Right ventricle myocardium superior (tissue), 1 donor: ENCODE measurements around the gene DLX3. TPM values are rescaled to one million over a fixed set of nuclear protein-coding genes. Genes with fewer than 3 reads are reported as not detected.
A peak's percentile ranks its signal among the peaks of the same experiment; 100 is the strongest.

Source experiments
- ATAC-seq: fragments of 200-7000 bp; cut with Tn5 transposase; one replicate; pipeline ENCODE4 v1.9.1; 2020; ENCODE audit warnings: mild to moderate bottlenecking; ENCODE audit not compliant: poor library complexity
- DNase-seq: peaks from one replicate; pipeline ENCODE4 v3.0.0-alpha.2; 2020
- intact Hi-C: fragments of 100-400 bp; cut with DNase I; formaldehyde crosslinking; loops from one replicate; pipeline ENCODE4 v1.11.2; 2022
- total RNA-seq: library from RNA; stranded (reverse); fragmentation: NEBNext Ultra II Directional; extraction: Animal tissue kit (Norgen Biotek cat#: 25700); gene quantifications from one replicate; pipeline ENCODE4 v1.2.1, GENCODE V29; 2021
- donor health status: DM: no; HTN: yes; CAD: no; lungs with severe emphysema.

DLX3 gene
- total RNA-seq, 1 donor from 2014 or later, result not detected

DNA sequence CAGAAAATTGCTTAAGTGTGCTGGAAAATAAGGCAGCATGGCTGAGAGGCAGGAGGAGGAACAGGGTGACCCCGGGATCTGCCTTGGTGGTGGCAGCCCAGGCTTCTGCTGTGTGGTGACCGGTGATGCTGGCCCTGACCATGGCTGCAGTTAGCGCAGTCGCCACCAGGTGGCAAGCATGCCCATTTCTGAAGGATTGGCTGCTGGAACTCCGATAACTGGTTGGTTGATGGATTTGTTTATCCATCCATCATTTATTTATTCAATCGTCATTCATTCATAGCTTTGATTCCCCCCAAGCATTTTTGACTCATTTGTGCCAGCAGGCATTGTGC, 31.8 kb upstream of the DLX3 start:
- intact Hi-C loops, result loop anchor here (2.0 to 10.0 kb wide), 2 partner anchors 60 to 268 kb away; no protein-coding TSS in a partner anchor
- ATAC-seq (peak; percentile 94), DNase-seq (peak; percentile 91)

DNA sequence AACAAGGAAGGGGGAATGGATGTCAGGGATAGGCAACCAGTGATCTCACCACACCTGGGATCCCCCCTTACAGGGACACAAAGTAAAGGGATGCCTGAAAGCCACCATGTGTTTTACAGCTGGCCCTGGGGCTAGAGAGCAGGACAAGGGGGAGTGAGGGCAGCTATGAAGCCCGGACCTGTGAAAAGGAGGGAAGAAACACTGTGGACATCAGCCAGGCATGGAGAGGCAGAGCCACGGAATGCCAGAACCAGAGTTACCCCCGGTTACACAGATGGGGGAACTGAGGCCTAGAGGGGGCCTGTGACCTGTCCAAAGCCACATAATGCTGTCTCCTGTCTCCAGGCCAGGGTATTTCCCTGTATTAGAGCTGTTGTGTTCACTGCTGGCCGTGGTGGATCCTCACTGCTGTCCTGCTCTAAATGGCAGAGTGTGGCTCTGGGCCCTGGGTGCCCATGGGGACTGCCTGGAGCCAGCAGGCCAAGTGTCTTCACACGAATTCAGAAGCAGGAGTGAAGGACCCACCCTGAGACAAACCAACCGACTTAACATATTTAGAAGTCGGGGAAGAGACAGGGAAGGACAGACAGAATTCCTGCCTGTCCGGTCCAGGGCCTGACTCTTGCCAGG, 31.1 kb upstream of the DLX3 start:
- DNase-seq, result no peak
- intact Hi-C loops, result loop anchor here (2.0 to 10.0 kb wide), 2 partner anchors 61 to 269 kb away; no protein-coding TSS in a partner anchor
- ATAC-seq, result no peak

DNA sequence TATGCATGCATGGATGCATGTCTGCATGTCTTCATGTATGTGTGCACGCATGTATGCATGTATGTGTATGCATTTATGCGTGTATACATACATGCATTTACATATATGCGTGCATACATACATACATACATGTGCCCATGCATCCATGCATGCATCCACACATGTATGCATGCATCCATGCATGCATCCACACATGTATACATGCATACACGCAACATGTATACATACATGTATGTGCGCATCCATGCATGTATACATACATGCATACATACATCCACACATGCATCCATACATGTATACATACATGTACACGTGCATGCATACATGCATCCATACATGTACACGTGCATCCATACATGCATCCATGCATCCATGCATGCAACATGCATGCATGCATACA, 29.8 kb upstream of the DLX3 start:
- ATAC-seq, result no peak
- no peak for DNase-seq
- intact Hi-C loops, result loop anchor here (10.0 kb wide), 1 partner anchor 270 kb away; no protein-coding TSS in a partner anchor

DNA sequence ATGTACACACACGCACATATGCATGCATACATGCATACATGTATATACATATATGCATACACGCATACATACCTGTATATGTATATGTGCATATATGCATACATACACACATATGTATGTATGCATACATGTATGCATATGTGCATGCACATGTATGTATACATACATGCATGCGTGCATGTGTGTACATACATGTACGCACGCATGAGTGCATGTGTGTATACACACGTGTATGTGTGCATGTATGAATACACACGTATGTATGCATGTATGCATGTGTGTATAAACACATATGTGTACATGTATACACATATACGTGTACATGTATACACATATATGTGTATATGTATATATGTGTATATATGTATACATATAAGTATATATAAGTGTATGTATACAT, 28.5 kb upstream of the DLX3 start:
- intact Hi-C loops, result loop anchor here (10.0 kb wide), 1 partner anchor 271 kb away; no protein-coding TSS in a partner anchor
- no peak for ATAC-seq
- no peak for DNase-seq

DNA sequence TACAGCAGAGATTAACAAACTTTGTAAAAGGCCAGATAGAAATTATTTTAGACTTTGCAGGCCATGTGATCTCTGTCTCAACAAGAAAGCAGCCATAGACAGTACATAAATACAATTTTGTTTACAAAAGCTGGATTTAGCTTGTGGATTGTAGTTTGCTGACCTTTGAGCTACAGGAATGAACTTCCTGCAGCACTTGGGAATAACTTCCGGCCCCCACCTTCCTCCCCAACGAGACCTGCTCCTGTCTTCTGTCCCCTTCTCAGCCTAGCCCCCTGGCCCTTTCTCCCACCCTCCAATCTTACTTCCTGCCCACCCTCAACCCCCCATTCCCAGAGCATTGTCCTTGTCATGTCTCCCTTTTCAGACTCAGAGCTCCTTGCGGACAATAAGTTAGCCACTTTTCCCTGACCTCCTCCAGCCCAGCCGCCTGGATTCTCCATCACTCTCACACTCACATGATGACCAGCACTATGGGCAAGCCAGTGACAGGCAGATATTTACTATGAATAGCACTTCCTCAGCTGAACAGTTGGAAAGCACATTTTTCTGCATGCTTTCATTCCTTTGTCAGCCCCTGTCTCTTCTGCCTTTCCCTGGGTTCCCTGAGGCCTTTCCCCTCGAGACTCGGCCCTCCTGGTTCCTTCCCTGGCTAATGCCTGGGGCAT, 27.6 kb upstream of the DLX3 start:
- ATAC-seq (no peak), DNase-seq (no peak)
- intact Hi-C loops, result loop anchor here (10.0 kb wide), 1 partner anchor 272 kb away; no protein-coding TSS in a partner anchor

DNA sequence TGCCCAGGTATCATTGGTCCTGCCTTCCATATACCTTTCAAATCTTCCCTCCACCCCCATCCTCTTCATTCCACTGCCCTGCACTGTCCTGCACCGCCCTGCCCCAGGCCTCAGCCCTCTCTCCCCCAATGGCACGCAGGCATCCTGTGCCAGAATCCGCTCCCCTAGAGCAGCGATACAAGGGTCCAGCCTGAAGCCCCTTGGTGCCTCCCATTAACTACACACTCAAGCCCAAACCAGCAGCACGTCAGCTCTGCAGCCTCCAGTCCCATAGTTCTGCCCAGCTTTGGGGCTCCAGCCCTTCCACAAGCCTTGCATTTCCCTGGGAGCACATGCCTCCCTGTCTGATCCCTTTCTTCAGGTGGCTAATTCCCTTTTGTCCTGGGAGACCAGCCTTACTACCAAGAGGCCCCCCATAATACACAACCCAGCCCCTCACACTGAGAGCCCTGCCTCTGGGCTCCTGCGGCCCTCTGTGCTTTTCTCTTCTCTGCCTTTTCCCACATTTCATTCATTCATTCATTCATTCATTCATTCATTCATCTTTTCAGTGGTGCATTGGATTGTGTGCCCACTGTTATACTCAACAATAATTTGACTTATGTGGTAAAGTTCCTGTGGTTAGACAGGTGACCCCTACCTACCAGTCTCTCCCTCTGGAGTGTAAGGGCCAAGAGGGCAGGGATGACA, 26.8 kb upstream of the DLX3 start:
- DNase-seq, result no peak
- no peak for ATAC-seq
- intact Hi-C loops, result loop anchor here (10.0 kb wide), 1 partner anchor 273 kb away; no protein-coding TSS in a partner anchor

DNA sequence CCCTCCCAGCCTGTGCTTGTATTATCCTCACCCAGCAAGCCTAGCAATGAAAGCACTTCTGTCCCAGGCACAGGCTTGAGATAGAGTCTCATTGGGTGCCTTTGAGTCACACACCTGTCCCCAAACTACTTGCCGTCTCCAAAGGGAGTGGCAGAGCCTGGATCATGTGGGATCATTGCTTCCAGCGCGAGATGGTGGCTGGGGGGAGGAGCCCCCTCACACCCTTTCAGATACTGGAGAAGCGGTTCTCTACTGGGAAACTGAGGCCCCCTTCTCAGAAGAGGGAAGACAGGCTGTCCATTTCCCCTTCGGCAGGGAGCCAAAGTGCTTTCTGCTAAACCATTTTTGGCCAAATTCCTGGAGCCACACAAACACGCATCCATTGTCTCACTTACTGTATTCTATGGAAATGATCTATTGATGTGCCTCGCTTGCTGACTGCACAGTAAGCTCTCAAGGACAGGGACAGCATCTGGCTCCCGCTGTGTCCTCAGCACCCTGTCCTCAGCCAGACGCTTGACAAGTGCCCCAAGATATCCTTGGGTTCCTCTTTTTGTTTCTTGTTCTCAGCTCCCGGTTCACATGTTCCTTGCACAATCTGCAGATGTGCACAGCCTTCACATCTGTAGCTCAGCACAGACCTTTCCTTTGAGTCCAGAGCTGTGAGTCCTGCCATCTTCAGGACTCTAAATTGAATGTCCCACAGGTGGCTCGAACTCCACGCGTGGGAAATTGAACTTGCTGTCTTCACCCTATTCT, 26.0 kb upstream of the DLX3 start:
- no peak for ATAC-seq
- intact Hi-C loops, result loop anchor here (10.0 kb wide), 1 partner anchor 274 kb away; no protein-coding TSS in a partner anchor
- no peak for DNase-seq

DNA sequence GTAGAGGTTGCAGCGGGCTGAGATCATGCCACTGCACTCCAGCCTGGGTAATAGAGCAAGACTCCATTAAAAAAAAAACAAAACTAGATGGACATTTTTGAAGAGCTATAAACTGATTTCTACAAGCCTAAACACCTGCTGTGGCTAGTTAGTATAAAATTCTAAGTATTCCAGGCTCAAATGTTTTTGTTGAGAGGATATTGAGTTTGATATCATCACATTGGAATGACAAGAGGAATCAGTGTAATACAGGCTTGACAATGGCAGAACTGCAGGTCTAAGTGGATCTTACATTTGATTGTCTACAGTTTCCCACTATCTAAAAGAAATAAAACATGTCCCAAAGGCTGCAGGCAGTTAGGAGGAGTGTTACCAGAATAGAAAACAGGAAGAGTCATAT, 23.9 kb upstream of the DLX3 start:
- no peak for DNase-seq
- ATAC-seq, result no peak
- intact Hi-C loops, result no loop called here

DNA sequence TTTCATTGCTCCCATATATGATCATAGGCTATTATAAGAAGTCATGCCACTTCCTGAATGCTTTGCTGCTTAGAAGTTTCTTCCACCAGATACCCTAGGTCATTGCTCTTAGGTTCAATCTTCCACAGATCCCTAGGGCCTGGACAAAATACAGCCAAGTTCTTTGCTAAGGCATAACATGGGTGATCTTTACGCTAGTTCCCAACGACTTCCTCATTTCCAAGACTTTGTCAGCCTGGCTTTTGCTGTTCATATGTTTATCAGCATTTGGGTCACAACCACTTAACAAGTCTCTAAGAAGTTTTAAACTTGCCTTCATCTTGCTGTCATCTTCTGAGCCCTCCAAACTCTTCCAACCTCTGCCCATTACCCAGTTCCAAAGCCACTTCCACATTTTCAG, 20.1 kb upstream of the DLX3 start:
- no peak for DNase-seq
- intact Hi-C loops, result no loop called here
- no peak for ATAC-seq

DNA sequence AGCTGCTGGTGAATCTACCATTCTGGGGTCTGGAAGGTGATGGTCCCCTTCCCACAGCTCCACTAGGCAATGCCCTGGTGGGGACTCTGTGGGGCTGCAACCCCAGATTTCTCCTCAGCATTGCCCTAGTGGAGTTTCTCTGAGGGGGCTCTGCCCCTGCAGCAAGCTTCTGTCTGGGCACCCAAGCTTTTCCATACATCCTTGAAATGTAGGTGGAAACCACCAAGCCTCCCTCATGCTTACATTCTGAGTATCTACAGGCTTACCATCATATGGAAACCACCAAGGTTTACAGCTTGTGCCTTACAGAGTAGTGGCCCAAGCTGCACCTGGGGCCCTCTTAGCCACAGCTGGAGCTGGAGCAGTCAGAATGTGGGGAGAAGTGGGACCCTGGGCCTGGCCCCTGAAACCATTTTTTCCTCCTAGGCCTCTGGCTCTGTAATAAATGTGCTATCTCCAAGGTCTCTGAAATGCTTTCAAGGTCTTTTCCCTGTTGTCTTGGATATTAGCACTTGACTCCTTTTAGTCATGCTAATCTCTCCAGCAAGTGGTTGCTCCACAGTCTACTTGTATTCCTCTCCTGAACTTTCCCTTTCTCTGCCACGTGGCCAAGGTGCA, 19.6 kb upstream of the DLX3 start:
- intact Hi-C loops, result no loop called here
- DNase-seq, result no peak
- ATAC-seq, result no peak

DNA sequence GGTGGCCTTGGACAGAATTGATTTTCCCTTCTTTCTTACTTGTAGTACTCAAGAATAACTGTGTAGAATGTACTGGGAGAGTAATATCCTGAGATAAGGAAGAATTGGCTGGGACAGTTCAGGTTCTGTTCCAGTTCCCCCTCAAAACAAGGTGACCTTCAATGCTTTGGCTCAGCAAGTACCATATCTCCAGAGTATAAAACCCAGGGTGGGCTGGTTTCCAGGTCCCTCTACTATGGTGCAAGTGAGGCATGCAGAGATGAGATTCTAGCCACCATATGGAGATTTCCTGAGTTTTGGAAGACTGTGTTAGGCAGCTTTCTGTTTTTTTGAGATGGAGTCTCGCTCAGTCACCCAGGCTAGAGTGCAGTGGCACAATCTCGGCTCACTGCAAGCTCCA, 18.1 kb upstream of the DLX3 start:
- DNase-seq, result no peak
- intact Hi-C loops, result no loop called here
- ATAC-seq, result no peak

DNA sequence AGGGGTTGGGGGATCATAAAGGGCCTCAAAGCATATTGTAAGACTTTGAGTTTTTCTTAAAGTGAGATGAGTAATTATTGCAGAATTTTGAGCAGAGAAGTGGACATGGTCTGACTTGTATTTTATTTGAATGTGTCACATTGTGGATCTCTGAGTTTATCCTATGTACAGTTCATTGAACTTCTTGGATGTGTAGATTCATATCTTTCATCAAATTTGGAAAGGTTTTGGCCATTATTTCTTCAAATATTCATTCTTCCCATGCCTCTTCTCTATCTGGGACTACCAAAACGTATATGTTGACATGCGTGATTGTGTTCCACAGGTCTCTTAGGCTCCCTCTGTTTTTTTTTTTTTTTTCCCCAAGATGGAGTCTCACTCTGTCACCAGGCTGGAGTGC, 14.3 kb upstream of the DLX3 start:
- ATAC-seq (no peak), DNase-seq (no peak)
- intact Hi-C loops, result no loop called here

DNA sequence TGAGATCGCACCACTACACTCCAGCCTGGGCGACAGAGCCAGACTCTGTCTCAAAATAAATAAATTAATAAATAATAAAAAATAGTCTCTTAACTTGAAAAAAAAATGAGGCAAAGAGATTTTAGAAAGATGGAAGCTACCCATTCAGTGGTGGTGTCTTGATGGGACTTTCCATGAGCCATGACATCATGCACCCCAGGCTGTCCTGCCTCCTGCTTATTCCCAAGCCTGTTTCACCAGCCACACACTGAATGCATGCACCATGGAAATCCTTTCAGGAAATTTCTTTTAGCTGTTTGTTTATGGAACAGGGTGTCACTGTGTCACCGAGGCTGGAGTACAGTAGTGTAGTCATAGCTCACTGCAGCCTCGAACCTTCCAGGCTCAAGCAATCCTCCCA, 8.9 kb upstream of the DLX3 start:
- no peak for DNase-seq
- intact Hi-C loops, result no loop called here
- ATAC-seq, result no peak

DNA sequence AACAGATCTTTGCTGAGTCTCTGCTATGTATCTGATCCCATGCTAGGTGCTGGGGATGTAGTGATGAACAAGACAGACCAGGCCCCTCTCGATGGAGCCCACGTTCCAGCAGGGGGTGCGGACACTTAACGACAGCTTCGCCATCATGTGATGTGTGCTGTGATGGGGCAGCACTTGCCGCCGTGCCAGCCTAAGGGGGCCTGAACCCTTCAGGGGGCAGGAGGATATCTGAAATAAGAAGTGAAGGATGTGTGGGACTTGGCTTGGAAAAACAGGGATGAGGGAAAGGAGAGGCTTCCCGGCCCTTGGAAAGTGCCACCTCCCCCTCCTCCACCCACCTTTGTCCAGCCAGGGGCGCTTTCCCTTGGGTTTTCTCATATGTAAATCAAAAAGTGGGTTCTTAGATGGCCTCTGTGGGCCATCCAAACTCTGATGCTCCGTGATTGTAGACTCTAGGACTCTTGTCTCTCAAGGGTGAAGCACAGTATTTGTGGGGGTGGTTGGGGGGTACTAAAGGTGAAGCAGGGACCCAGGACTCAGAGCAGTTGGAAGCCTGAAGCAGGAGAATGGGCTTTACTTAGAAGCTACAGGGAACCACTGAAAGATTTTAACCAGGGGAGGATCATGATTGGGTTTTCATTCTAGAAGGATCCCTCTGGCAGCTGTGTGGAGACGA, 4.0 kb upstream of the DLX3 start:
- intact Hi-C loops, result loop anchor here (2.0 to 10.0 kb wide), 3 partner anchors 117 to 294 kb away; partner anchors contain the start of gene SLC35B1
- ATAC-seq (no peak), DNase-seq (no peak)

DNA sequence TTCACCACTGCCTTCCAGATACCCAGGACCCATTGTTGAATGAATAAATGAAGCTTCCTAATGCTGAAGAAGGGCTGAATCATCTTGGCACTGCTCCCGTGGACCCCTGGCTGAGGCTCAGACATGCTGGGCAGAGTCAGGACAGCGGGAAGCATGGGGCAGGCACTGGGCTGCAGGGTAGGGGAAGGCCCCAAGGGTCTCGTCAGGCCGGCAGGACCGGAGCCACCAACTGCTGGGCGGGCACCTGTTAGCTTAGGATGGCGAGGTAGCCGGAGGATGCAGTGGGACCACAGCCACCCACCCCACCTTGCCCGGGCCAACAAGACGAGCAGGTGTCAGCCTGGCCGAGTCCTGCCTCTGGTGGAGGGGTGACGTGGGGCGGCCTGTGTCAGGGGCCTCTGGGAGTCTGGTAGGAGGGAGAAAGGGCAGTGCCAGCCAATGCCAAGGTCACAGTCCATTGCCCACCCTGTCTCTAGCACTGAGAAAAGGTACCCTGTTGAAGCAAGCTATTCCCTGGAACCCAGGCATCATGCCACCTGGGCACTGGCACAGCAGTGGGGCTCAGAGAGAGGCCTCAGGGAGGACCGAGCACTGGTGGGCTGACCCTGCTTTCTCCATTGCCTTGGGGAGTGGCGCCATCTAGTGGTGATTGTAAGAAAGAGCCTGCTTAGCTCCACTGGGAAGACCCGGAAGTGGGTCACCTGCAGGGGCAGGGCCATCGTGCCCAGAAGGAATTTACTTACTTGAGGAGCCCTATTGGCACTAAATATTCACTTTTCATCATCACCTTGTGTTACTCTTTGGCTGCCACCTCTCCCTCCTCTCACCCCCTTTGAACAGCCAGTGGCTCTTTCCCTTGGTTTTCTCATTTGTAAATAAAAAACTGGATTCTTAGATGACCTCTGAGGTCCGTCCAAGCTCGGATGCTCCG, 3.0 kb upstream of the DLX3 start:
- ATAC-seq (peak; percentile 76), DNase-seq (peak; percentile 69)
- intact Hi-C loops, result loop anchor here (2.0 to 10.0 kb wide), 4 partner anchors 116 to 441 kb away; partner anchors contain the start of gene SLC35B1

DNA sequence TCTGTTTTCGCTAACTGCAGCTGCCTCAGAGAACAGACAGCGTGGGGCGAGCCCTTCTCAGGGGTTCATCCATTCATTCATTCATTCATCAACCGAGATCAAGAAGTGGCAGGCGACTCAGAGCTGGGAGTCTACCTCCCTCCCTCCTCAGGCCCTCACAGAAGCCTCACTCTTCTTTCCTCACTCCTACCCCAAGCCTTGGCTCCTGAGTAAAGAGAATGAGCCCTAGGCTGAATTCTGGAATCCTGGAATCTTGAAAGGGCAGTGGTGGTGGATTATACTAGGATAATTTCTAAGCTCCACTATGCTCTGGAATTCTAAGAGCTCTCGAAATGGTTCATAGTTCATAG, 2.3 kb upstream of the DLX3 start:
- no peak for DNase-seq
- intact Hi-C loops, result loop anchor here (2.0 to 10.0 kb wide), 3 partner anchors 115 to 440 kb away; partner anchors contain the start of gene SLC35B1
- ATAC-seq, result no peak
